HEK293 (cell line): Measurements from ENCODE around the gene COPA.

Experiments
- KLF1 ChIP-seq: fragments of 450-650 bp; formaldehyde crosslinking; IDR thresholded peaks from 2 replicates; pipeline ENCODE4 v1.5.1; 2016; ENCODE audit warnings: missing biosample characterization, missing genetic modification characterization
- SP7 ChIP-seq: fragments of 450-650 bp; formaldehyde crosslinking; IDR thresholded peaks from 2 replicates; pipeline ENCODE4 v1.5.1; 2016; ENCODE audit warnings: missing biosample characterization, missing genetic modification characterization
- WT1 ChIP-seq: fragments of 450-650 bp; formaldehyde crosslinking; IDR thresholded peaks from 2 replicates; pipeline ENCODE4 v1.5.1; 2016; ENCODE audit warnings: missing biosample characterization, missing genetic modification characterization
- ZIC2 ChIP-seq: fragments of 450-650 bp; formaldehyde crosslinking; IDR thresholded peaks from 2 replicates; pipeline ENCODE4 v1.5.1; 2016; ENCODE audit warnings: missing biosample characterization, missing genetic modification characterization
- ZNF16 ChIP-seq: fragments of 450-650 bp; formaldehyde crosslinking; IDR thresholded peaks from 2 replicates; pipeline ENCODE4 v1.5.1; 2016; ENCODE audit warnings: low read depth, missing biosample characterization, missing genetic modification characterization
- ZNF169 ChIP-seq: fragments of 450-650 bp; formaldehyde crosslinking; IDR thresholded peaks from 2 replicates; pipeline ENCODE4 v1.5.1; 2016; ENCODE audit warnings: missing biosample characterization, missing genetic modification characterization
- ZNF174 ChIP-seq: fragments of 450-650 bp; formaldehyde crosslinking; IDR thresholded peaks from 2 replicates; pipeline ENCODE4 v1.5.0; 2017; ENCODE audit warnings: missing biosample characterization, mild to moderate bottlenecking, missing genetic modification characterization
- ZNF202 ChIP-seq: fragments of 450-650 bp; formaldehyde crosslinking; IDR thresholded peaks from 2 replicates; pipeline ENCODE4 v1.5.1; 2016; ENCODE audit warnings: missing biosample characterization, missing genetic modification characterization, borderline replicate concordance
- ZNF211 ChIP-seq: fragments of 450-650 bp; formaldehyde crosslinking; IDR thresholded peaks from 2 replicates; pipeline ENCODE4 v1.5.1; 2016; ENCODE audit warnings: low read depth, missing biosample characterization, missing genetic modification characterization
- ZNF223 ChIP-seq: fragments of 450-650 bp; formaldehyde crosslinking; IDR thresholded peaks from 2 replicates; pipeline ENCODE4 v1.5.1; 2016; ENCODE audit warnings: missing biosample characterization, missing genetic modification characterization
- ZNF391 ChIP-seq: fragments of 450-650 bp; formaldehyde crosslinking; IDR thresholded peaks from 2 replicates; pipeline ENCODE4 v1.5.1; 2016; ENCODE audit warnings: low read depth, missing biosample characterization, missing genetic modification characterization, borderline replicate concordance
- ZNF404 ChIP-seq: fragments of 450-650 bp; formaldehyde crosslinking; IDR thresholded peaks from 2 replicates; pipeline ENCODE4 v1.5.1; 2017; ENCODE audit warnings: missing biosample characterization, missing genetic modification characterization
- ZNF529 ChIP-seq: fragments of 450-650 bp; formaldehyde crosslinking; IDR thresholded peaks from 2 replicates; pipeline ENCODE4 v1.5.1; 2017; ENCODE audit warnings: missing genetic modification characterization, missing biosample characterization; ENCODE audit not compliant: insufficient replicate concordance
- ZNF560 ChIP-seq: fragments of 450-650 bp; formaldehyde crosslinking; IDR thresholded peaks from 2 replicates; pipeline ENCODE4 v1.5.1; 2017; ENCODE audit warnings: missing biosample characterization, missing genetic modification characterization, borderline replicate concordance
- ZNF585B ChIP-seq: fragments of 450-650 bp; formaldehyde crosslinking; IDR thresholded peaks from 2 replicates; pipeline ENCODE4 v1.5.1; 2016; ENCODE audit warnings: missing biosample characterization, missing genetic modification characterization
- ZNF626 ChIP-seq: fragments of 450-650 bp; sonication (Bioruptor Pico); formaldehyde crosslinking; IDR thresholded peaks from 2 replicates; pipeline ENCODE4 v1.5.1; 2018; ENCODE audit warnings: missing biosample characterization, missing genetic modification characterization, inconsistent platforms
- TF ChIP-seq, protein P1 (sequence below): fragments of 450-650 bp; formaldehyde crosslinking; IDR thresholded peaks from 2 replicates; pipeline ENCODE4 v1.5.1; 2016; ENCODE audit warnings: missing biosample characterization, missing genetic modification characterization, borderline replicate concordance
- TF ChIP-seq, protein P2 (sequence below): fragments of 450-650 bp; formaldehyde crosslinking; IDR thresholded peaks from 2 replicates; pipeline ENCODE4 v1.5.1; 2016; ENCODE audit warnings: missing biosample characterization, missing genetic modification characterization
- TF ChIP-seq, protein P3 (sequence below): fragments of 450-650 bp; formaldehyde crosslinking; IDR thresholded peaks from 2 replicates; pipeline ENCODE4 v1.5.1; 2016; ENCODE audit warnings: missing biosample characterization, missing genetic modification characterization
- TF ChIP-seq, protein P4 (sequence below): fragments of 450-650 bp; formaldehyde crosslinking; IDR thresholded peaks from 2 replicates; pipeline ENCODE4 v1.5.1; 2017; ENCODE audit warnings: missing biosample characterization, missing genetic modification characterization
- TF ChIP-seq, protein P5 (sequence below): fragments of 450-650 bp; formaldehyde crosslinking; optimal IDR thresholded peaks from 2 replicates; pipeline ENCODE3; 2016; ENCODE audit warnings: missing biosample characterization, mild to moderate bottlenecking, missing genetic modification characterization
- TF ChIP-seq, protein P6 (sequence below): fragments of 450-650 bp; formaldehyde crosslinking; conservative IDR thresholded peaks from 2 replicates; pipeline ENCODE4 v1.5.1; 2016; ENCODE audit warnings: low read depth, missing biosample characterization, missing genetic modification characterization
- TF ChIP-seq, protein P7 (sequence below): fragments of 450-650 bp; formaldehyde crosslinking; IDR thresholded peaks from 2 replicates; pipeline ENCODE4 v1.5.1; 2016; ENCODE audit warnings: missing biosample characterization, missing genetic modification characterization

The COPA gene

DNA sequence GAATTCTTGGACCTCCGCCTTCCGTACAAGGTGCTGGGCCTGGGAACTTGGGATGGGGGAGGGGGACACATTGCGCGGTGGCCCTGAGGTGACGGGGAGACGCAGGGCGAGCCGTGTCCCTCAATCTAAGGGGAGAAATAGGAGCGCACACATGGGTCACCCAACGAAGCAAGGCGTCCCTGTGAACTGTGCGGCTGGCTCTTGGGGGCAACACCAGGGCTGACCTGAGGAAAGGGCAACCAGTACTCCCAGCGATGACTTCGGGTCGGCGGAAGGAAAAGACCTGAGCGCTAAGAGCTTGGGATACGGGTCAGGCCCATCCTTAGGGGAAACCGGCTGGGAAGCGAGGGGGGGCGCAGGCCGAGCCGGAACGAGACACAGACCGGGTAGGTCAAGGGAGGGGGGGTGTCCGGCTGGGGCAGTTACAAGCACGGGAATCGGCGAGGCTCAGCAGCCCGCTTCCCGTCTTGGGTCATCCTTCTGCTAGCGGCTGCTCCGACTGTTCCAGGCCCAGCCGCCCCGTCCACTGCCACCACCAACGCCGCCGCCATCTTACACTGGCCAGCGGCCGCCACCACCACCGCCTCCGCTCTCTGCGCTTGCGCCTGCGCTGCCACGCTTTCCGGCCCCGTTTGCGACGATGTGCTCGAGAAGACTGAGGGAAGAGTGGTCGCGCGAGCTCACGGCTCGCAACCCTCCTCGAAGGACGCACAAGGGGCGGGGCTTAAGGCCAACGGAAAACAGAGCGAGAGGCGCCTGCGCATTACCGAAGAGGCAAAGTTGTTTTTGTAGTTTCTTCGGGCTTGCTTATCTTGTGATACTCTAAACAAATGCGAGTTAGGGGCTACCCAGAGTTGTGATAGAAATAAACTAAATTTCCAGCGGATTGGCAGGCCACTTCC is 80.9 kb downstream of the COPA start, which contains the start of gene DCAF8 (continued):
- TF ChIP-seq, protein P1, sequence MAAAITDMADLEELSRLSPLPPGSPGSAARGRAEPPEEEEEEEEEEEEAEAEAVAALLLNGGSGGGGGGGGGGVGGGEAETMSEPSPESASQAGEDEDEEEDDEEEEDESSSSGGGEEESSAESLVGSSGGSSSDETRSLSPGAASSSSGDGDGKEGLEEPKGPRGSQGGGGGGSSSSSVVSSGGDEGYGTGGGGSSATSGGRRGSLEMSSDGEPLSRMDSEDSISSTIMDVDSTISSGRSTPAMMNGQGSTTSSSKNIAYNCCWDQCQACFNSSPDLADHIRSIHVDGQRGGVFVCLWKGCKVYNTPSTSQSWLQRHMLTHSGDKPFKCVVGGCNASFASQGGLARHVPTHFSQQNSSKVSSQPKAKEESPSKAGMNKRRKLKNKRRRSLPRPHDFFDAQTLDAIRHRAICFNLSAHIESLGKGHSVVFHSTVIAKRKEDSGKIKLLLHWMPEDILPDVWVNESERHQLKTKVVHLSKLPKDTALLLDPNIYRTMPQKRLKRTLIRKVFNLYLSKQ (tag by site-specific recombination) = 0 out of 2 replicates have a peak, but pooled peaks have one; percentile 1
- TF ChIP-seq, protein P2, sequence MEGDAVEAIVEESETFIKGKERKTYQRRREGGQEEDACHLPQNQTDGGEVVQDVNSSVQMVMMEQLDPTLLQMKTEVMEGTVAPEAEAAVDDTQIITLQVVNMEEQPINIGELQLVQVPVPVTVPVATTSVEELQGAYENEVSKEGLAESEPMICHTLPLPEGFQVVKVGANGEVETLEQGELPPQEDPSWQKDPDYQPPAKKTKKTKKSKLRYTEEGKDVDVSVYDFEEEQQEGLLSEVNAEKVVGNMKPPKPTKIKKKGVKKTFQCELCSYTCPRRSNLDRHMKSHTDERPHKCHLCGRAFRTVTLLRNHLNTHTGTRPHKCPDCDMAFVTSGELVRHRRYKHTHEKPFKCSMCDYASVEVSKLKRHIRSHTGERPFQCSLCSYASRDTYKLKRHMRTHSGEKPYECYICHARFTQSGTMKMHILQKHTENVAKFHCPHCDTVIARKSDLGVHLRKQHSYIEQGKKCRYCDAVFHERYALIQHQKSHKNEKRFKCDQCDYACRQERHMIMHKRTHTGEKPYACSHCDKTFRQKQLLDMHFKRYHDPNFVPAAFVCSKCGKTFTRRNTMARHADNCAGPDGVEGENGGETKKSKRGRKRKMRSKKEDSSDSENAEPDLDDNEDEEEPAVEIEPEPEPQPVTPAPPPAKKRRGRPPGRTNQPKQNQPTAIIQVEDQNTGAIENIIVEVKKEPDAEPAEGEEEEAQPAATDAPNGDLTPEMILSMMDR (tag by site-specific recombination) = no peak; the same call in none of the 2 replicates
- peak; percentile 37 for TF ChIP-seq ZNF585B (tag by site-specific recombination)
- TF ChIP-seq SP7 (tag by site-specific recombination) = peak; percentile 90
- peak; percentile 49; the same call in 1 of the 2 replicates for TF ChIP-seq ZNF223
- no peak for TF ChIP-seq ZNF169 (tag by site-specific recombination)
- TF ChIP-seq, protein P3, sequence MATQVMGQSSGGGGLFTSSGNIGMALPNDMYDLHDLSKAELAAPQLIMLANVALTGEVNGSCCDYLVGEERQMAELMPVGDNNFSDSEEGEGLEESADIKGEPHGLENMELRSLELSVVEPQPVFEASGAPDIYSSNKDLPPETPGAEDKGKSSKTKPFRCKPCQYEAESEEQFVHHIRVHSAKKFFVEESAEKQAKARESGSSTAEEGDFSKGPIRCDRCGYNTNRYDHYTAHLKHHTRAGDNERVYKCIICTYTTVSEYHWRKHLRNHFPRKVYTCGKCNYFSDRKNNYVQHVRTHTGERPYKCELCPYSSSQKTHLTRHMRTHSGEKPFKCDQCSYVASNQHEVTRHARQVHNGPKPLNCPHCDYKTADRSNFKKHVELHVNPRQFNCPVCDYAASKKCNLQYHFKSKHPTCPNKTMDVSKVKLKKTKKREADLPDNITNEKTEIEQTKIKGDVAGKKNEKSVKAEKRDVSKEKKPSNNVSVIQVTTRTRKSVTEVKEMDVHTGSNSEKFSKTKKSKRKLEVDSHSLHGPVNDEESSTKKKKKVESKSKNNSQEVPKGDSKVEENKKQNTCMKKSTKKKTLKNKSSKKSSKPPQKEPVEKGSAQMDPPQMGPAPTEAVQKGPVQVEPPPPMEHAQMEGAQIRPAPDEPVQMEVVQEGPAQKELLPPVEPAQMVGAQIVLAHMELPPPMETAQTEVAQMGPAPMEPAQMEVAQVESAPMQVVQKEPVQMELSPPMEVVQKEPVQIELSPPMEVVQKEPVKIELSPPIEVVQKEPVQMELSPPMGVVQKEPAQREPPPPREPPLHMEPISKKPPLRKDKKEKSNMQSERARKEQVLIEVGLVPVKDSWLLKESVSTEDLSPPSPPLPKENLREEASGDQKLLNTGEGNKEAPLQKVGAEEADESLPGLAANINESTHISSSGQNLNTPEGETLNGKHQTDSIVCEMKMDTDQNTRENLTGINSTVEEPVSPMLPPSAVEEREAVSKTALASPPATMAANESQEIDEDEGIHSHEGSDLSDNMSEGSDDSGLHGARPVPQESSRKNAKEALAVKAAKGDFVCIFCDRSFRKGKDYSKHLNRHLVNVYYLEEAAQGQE = peak; percentile 56; the same call in 1 of the 2 replicates
- TF ChIP-seq, protein P4, sequence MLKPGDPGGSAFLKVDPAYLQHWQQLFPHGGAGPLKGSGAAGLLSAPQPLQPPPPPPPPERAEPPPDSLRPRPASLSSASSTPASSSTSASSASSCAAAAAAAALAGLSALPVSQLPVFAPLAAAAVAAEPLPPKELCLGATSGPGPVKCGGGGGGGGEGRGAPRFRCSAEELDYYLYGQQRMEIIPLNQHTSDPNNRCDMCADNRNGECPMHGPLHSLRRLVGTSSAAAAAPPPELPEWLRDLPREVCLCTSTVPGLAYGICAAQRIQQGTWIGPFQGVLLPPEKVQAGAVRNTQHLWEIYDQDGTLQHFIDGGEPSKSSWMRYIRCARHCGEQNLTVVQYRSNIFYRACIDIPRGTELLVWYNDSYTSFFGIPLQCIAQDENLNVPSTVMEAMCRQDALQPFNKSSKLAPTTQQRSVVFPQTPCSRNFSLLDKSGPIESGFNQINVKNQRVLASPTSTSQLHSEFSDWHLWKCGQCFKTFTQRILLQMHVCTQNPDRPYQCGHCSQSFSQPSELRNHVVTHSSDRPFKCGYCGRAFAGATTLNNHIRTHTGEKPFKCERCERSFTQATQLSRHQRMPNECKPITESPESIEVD (tag by site-specific recombination) = peak; percentile 77
- TF ChIP-seq, protein P5, sequence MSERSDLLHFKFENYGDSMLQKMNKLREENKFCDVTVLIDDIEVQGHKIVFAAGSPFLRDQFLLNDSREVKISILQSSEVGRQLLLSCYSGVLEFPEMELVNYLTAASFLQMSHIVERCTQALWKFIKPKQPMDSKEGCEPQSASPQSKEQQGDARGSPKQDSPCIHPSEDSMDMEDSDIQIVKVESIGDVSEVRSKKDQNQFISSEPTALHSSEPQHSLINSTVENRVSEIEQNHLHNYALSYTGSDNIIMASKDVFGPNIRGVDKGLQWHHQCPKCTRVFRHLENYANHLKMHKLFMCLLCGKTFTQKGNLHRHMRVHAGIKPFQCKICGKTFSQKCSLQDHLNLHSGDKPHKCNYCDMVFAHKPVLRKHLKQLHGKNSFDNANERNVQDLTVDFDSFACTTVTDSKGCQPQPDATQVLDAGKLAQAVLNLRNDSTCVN (tag by site-specific recombination) = peak; percentile 83
- no peak for TF ChIP-seq ZNF211 (tag by site-specific recombination)
- TF ChIP-seq KLF1 (tag by site-specific recombination) = peak; percentile 43; the same call in 1 of the 2 replicates
- TF ChIP-seq ZNF626 = no peak
- no peak for TF ChIP-seq ZNF404
- peak; percentile 97 for TF ChIP-seq ZNF391 (tag by site-specific recombination)
- TF ChIP-seq, protein P6, sequence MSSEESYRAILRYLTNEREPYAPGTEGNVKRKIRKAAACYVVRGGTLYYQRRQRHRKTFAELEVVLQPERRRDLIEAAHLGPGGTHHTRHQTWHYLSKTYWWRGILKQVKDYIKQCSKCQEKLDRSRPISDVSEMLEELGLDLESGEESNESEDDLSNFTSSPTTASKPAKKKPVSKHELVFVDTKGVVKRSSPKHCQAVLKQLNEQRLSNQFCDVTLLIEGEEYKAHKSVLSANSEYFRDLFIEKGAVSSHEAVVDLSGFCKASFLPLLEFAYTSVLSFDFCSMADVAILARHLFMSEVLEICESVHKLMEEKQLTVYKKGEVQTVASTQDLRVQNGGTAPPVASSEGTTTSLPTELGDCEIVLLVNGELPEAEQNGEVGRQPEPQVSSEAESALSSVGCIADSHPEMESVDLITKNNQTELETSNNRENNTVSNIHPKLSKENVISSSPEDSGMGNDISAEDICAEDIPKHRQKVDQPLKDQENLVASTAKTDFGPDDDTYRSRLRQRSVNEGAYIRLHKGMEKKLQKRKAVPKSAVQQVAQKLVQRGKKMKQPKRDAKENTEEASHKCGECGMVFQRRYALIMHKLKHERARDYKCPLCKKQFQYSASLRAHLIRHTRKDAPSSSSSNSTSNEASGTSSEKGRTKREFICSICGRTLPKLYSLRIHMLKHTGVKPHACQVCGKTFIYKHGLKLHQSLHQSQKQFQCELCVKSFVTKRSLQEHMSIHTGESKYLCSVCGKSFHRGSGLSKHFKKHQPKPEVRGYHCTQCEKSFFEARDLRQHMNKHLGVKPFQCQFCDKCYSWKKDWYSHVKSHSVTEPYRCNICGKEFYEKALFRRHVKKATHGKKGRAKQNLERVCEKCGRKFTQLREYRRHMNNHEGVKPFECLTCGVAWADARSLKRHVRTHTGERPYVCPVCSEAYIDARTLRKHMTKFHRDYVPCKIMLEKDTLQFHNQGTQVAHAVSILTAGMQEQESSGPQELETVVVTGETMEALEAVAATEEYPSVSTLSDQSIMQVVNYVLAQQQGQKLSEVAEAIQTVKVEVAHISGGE (tag by site-specific recombination) = peak; percentile 75
- TF ChIP-seq ZNF202 = no peak
- no peak for TF ChIP-seq WT1
- TF ChIP-seq ZNF16 (tag by site-specific recombination) = no peak
- TF ChIP-seq ZNF174 (tag by site-specific recombination) = no peak
- no peak for TF ChIP-seq ZIC2
- no peak for TF ChIP-seq ZNF529 (tag by site-specific recombination)
- no peak for TF ChIP-seq ZNF560 (tag by site-specific recombination)
- TF ChIP-seq, protein P7, sequence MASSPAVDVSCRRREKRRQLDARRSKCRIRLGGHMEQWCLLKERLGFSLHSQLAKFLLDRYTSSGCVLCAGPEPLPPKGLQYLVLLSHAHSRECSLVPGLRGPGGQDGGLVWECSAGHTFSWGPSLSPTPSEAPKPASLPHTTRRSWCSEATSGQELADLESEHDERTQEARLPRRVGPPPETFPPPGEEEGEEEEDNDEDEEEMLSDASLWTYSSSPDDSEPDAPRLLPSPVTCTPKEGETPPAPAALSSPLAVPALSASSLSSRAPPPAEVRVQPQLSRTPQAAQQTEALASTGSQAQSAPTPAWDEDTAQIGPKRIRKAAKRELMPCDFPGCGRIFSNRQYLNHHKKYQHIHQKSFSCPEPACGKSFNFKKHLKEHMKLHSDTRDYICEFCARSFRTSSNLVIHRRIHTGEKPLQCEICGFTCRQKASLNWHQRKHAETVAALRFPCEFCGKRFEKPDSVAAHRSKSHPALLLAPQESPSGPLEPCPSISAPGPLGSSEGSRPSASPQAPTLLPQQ = peak; percentile 75
